Measurements from ENCODE around the gene ADPRHL1. TPM values are rescaled to one million over a fixed set of nuclear protein-coding genes. Genes with fewer than 3 reads are reported as not detected.

The ADPRHL1 gene
- total RNA-seq, 1 experiment from 2014 or later: 2.7 TPM

DNA sequence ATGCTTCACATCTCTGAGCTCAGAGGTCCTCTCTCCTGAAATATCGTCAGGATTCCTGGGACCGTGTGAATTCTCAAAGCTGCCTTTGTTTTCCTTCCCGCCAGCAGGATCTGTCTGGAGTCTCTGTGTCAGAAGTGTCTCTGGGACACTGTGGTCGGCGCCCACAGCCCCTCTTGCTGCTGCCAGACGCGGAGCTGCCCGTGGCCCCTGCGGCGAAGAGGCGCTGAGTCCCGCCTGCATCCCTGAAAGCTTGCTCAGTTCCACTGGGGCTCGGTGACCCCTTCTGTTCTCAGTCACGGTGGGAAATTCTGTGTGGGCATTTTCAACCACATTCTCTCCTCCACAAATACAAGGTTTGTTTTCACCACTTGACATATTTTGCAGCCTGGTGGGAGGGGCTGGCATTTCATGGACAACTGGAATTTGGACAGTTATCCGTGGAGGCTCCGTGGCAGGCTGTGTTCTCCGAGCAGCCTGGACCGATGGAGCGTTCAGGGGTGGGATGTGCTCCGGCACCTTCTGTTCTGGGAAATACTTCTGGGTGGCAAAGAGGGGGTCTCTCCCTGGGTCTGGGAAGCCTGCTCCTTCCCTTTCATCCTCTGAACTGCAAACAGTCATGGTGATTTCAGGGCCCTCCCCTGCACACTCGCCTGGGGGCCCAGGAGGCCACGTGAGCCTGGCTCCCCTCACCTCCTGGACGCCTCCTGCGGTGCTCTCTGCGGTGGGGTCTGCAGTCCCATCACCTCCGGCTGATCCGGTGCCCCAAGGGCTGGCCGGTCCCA lies 46.8 kb downstream of the ADPRHL1 start:
- no peak overlapping the region for H3K4me2 ChIP-seq (ENCODE audit: insufficient read depth, insufficient read length, low read length)
- H2AK5ac ChIP-seq (ENCODE audit: insufficient read length, low read length): no peak overlapping the region
- H3K79me2 ChIP-seq (ENCODE audit: insufficient read depth, low read length): no peaks in the 10 kb centered on the region
- no peak overlapping the region for H2BK5ac ChIP-seq (ENCODE audit: insufficient read length, low read length)
- H3K9ac ChIP-seq (ENCODE audit: extremely low read depth, insufficient read length, low read length): no peak overlapping the region
- peaks cover 7% of the 10 kb centered on the region for H3K23me2 ChIP-seq (ENCODE audit: insufficient read length, low read depth, low read length, poor library complexity, severe bottlenecking)
- H3K9me3 ChIP-seq (ENCODE audit: control insufficient read depth, low read depth, low read length): no peaks in the 10 kb centered on the region
- no peaks in the 10 kb centered on the region for H4K20me1 ChIP-seq (ENCODE audit: control insufficient read depth, insufficient read depth, insufficient read length)
- H3K27ac ChIP-seq (ENCODE audit: insufficient read length, low read depth, low read length): no peak overlapping the region
- H3K27me3 Mint-ChIP-seq (ENCODE audit: low read depth): peaks cover 4% of the 10 kb centered on the region
- no peak overlapping the region for H3T11ph ChIP-seq (ENCODE audit: low read length)
- no peaks in the 10 kb centered on the region for H3K27me3 ChIP-seq (ENCODE audit: insufficient read depth, low read length)
- H3K4me1 ChIP-seq (ENCODE audit: insufficient read depth, low read length): no peaks in the 10 kb centered on the region
- no peaks in the 10 kb centered on the region for H3K4me1 Mint-ChIP-seq
- peak; percentile 22 for DNase-seq
- no peaks in the 10 kb centered on the region; a peak in 1 of 7 replicates for H3K36me3 Mint-ChIP-seq (ENCODE audit: insufficient read depth in 1 of 3, low read depth in 3 of 3)
- H4K5ac ChIP-seq (ENCODE audit: insufficient read length, low read depth, low read length): no peak overlapping the region
- H3K4ac ChIP-seq (ENCODE audit: low read depth, low read length): no peak overlapping the region
- no peak overlapping the region for H2BK12ac ChIP-seq (ENCODE audit: insufficient read length, low read depth, low read length)
- H3K18ac ChIP-seq (ENCODE audit: insufficient read length, low read depth, low read length): no peak overlapping the region
- no peak overlapping the region; the same call in 1 of the 2 replicates for H3K14ac ChIP-seq (ENCODE audit: insufficient read depth, low read length)
- no peak overlapping the region for H2AFZ ChIP-seq (ENCODE audit: low read length)
- no CpG with 5 or more reads among the region's 28 CpGs for WGBS (ENCODE audit: extremely low coverage, insufficient read length, low lambda C conversion rate)
- no peak overlapping the region for H3K23ac ChIP-seq (ENCODE audit: insufficient read length, low read depth, low read length)
- no peaks in the 10 kb centered on the region for H3K79me1 ChIP-seq (ENCODE audit: insufficient read depth, low read depth, low read length, poor library complexity, severe bottlenecking)
- H3K27ac Mint-ChIP-seq: no peak overlapping the region
- no peak overlapping the region for H3K4me3 Mint-ChIP-seq
- H3K56ac ChIP-seq (ENCODE audit: insufficient read length, low read depth, low read length): no peak overlapping the region
- no peak overlapping the region for H2BK120ac ChIP-seq (ENCODE audit: low read depth, low read length, poor library complexity, severe bottlenecking)
- H2BK20ac ChIP-seq (ENCODE audit: low read depth, low read length, poor library complexity, severe bottlenecking): no peak overlapping the region
- no peak overlapping the region for H2BK15ac ChIP-seq (ENCODE audit: low read depth, low read length)
- no peak overlapping the region for H4K91ac ChIP-seq (ENCODE audit: insufficient read length, low read depth, low read length)
- no peaks in the 10 kb centered on the region for H3K9me3 Mint-ChIP-seq
- TF ChIP-seq, protein P1, sequence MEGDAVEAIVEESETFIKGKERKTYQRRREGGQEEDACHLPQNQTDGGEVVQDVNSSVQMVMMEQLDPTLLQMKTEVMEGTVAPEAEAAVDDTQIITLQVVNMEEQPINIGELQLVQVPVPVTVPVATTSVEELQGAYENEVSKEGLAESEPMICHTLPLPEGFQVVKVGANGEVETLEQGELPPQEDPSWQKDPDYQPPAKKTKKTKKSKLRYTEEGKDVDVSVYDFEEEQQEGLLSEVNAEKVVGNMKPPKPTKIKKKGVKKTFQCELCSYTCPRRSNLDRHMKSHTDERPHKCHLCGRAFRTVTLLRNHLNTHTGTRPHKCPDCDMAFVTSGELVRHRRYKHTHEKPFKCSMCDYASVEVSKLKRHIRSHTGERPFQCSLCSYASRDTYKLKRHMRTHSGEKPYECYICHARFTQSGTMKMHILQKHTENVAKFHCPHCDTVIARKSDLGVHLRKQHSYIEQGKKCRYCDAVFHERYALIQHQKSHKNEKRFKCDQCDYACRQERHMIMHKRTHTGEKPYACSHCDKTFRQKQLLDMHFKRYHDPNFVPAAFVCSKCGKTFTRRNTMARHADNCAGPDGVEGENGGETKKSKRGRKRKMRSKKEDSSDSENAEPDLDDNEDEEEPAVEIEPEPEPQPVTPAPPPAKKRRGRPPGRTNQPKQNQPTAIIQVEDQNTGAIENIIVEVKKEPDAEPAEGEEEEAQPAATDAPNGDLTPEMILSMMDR (conservative IDR thresholded peaks at IDR 0.05): no peak
- H4K8ac ChIP-seq (replicated peaks; ENCODE audit: insufficient read length, low read depth, low read length): no peak overlapping the region
